ENCODE results near the gene FAM187B.

FAM187B gene

DNA sequence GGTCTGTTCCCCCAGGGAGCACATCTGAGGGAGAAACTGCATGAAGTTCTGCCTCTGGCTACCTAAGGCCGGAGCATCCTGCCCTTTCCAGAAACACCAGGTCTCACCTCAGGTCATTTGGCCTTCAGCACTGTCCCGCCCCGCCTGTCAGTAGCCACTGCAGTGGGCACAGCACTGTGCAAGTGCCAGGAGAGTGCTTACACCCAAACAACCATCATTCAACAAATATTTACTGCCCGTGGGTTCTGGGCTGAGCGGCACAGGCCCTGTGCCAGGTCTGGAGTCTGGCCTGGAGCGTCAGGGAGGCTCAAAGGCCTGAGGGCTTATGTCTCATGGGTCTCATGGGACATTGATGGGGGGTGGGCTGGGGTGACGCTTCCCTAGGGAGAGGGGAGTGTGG, 43.0 kb upstream of the FAM187B start:
- TF ChIP-seq, protein P1, sequence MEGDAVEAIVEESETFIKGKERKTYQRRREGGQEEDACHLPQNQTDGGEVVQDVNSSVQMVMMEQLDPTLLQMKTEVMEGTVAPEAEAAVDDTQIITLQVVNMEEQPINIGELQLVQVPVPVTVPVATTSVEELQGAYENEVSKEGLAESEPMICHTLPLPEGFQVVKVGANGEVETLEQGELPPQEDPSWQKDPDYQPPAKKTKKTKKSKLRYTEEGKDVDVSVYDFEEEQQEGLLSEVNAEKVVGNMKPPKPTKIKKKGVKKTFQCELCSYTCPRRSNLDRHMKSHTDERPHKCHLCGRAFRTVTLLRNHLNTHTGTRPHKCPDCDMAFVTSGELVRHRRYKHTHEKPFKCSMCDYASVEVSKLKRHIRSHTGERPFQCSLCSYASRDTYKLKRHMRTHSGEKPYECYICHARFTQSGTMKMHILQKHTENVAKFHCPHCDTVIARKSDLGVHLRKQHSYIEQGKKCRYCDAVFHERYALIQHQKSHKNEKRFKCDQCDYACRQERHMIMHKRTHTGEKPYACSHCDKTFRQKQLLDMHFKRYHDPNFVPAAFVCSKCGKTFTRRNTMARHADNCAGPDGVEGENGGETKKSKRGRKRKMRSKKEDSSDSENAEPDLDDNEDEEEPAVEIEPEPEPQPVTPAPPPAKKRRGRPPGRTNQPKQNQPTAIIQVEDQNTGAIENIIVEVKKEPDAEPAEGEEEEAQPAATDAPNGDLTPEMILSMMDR (conservative IDR thresholded peaks at IDR 0.05; ENCODE audit: control insufficient read depth, insufficient read depth, low read depth, low read length) = no peak
- no peak for DNase-seq (ENCODE audit: low read depth)
- no peak overlapping the region for H3K4me3 ChIP-seq (ENCODE audit: control insufficient read depth, low read depth, low read length)

DNA sequence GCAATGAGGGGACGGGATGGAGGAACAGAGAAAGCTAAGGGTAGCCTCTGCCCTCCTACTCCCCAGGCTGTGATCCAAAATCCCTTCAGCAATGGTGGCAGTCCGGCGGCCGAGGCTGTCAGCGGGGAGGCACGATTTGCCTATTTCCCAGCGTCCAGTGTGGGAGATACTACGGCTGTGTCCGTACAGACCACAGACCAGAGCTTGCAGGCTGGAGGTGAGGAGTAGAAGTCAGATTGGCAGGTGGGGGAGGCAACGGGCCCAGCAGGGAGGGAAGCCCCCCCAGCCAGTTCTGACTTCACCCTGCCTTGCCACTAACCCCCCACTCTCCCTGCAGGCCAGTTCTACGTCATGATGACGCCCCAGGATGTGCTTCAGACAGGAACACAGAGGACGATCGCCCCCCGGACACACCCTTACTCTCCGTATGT, 41.9 kb upstream of the FAM187B start:
- TF ChIP-seq, protein P1 (conservative IDR thresholded peaks at IDR 0.05; ENCODE audit: control insufficient read depth, insufficient read depth, low read depth, low read length) = no peak
- H3K4me3 ChIP-seq (ENCODE audit: control insufficient read depth, low read depth, low read length) = no peak overlapping the region
- DNase-seq (ENCODE audit: low read depth) = no peak

DNA sequence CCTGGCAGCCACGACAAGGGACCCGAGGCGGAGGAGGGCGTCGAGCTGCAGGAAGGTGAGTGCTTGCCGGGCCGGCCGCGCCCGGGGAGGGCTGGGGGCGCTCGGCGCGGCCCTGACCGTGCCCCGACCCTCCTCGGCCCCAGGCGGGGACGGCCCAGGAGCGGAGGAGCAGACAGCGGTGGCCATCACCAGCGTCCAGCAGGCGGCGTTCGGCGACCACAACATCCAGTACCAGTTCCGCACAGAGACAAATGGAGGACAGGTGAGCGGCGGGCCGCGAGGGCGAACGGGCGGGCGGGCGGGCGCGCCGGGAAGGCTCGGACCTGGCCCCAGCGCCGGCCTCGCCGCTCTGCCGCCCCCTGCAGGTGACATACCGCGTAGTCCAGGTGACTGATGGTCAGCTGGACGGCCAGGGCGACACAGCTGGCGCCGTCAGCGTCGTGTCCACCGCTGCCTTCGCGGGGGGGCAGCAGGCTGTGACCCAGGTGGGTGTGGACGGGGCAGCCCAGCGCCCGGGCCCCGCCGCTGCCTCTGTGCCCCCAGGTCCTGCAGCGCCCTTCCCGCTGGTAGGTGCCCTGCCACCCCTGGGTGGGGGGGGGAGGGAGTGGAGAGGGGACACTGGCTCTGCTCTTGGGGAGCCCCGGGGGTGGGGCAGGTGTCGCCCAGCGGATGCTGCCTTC, 41.0 kb upstream of the FAM187B start:
- DNase-seq (ENCODE audit: low read depth) = peak; percentile 74
- H3K4me3 ChIP-seq (ENCODE audit: control insufficient read depth, low read depth, low read length) = peak overlapping the region; percentile 38
- TF ChIP-seq, protein P1 (conservative IDR thresholded peaks at IDR 0.05; ENCODE audit: control insufficient read depth, insufficient read depth, low read depth, low read length) = peak; percentile 42

DNA sequence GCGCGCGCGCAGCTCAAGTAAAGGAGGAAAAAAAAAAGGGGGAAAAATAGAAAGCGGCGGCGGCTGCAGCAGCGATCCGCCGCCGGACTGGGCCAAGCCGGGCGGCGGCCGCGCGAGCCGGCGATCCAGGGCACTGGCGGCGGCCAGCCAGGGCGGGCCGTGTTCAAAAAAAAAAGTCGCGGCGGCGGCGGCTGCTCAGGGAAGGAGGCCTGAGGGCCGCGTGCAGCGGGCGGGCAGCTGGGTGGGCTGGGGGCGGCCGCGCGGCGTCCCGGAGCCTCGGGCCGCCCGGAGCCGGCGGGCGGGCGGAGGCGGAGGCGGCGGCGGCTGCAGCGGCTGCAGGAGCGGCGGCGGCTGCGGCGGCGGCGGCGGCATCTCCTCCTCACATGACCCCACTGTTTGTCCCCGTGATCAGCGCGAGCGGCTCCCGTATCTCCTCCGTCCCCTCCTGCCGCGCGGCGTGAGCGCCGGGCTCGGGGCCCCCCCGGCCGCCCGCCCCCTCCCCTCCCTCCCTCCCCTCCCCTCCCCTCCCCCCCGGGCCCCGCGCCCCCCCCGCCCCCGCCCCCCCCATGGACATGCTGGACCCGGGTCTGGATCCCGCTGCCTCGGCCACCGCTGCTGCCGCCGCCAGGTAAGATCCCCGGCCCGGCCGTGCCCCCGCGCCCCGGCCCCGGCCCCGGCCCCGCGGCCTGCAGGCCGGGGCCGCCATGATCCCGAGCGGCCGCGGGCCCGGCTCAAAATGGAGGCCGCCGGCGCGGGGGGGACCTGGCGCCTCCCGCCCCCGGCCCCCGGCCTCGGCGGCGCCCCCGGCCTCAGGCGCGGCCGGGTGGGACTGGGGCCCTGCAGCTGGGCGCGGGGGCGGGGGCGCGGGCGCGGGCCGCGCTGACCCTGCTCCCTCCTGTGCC, 40.2 kb upstream of the FAM187B start, which contains the start of gene USF2:
TSS of gene USF2 (plus strand) at position 427 of the 902 bp plus-strand sequence. CDS start at position 567, 140 bp downstream.
- H3K4me3 ChIP-seq (ENCODE audit: control insufficient read depth, low read depth, low read length) = peak within 1 kb of the TSS; percentile 86
- DNase-seq (ENCODE audit: low read depth) = peak; percentile 59
- TF ChIP-seq, protein P1 (conservative IDR thresholded peaks at IDR 0.05; ENCODE audit: control insufficient read depth, insufficient read depth, low read depth, low read length) = no peak

DNA sequence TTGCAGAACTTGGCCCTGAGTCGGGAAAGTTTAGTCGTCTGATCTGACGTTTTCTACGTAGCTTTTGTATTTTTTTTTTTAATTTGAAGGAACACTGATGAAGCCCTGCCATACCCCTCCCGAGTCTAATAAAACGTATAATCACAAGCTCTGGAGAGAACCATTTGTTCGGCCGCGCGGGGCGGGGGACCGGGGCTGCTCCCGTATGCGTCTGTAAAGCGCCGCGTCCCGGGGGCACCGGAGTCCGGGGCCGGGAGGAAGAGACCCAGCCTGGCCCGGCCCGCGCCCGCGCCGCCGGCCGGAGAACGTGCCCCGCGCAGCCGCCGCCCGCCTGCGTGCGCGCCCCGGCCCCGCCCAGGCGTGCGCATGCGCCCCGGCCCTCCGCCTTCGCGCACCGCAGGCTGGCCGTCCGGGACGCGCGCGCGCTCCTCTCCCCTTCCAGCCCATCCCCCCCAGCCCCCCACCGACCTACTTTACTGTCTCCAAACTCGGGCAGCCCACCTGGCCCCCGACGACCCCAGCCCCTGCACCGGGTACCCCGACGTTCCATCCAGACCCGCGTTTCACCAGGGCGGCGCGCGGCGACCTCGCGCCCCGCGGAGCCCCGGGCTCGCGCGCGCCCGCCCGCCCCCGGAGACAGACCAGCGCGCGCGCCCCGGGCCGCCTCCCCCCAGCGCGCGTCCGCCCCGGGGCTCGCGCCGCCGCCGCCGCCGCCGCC, 39.4 kb upstream of the FAM187B start:
- H3K4me3 ChIP-seq (ENCODE audit: control insufficient read depth, low read depth, low read length) = peak overlapping the region; percentile 86
- TF ChIP-seq, protein P1 (conservative IDR thresholded peaks at IDR 0.05; ENCODE audit: control insufficient read depth, insufficient read depth, low read depth, low read length) = no peak
- DNase-seq (ENCODE audit: low read depth) = peak; percentile 53

DNA sequence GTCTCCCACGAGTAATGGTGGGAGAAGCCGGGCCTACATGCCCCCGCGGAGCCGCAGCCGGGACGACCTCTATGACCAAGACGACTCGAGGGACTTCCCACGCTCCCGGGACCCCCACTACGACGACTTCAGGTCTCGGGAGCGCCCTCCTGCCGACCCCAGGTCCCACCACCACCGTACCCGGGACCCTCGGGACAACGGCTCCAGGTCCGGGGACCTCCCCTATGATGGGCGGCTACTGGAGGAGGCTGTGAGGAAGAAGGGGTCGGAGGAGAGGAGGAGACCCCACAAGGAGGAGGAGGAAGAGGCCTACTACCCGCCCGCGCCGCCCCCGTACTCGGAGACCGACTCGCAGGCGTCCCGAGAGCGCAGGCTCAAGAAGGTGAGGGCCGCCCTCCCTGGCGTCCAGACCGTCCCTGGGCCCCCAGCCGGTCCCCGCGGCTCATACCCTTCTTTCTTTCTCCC, 38.8 kb upstream of the FAM187B start:
- no peak for DNase-seq (ENCODE audit: low read depth)
- peak overlapping the region; percentile 86 for H3K4me3 ChIP-seq (ENCODE audit: control insufficient read depth, low read depth, low read length)
- TF ChIP-seq, protein P1 (conservative IDR thresholded peaks at IDR 0.05; ENCODE audit: control insufficient read depth, insufficient read depth, low read depth, low read length) = no peak

Measured in fibroblast of mammary gland (primary cell).